AG09319 (cell line): ENCODE data around the gene TRPC4.
A peak's percentile ranks its signal among the peaks of the same experiment; 100 is the strongest.

ENCODE experiments used
- DNase-seq: peaks from one replicate; pipeline ENCODE4 v3.0.0-alpha.2; 2010; ENCODE audit warnings: low read depth; ENCODE audit errors: extremely low read depth
- TF ChIP-seq, protein P1 (sequence below): IDR thresholded peaks from 2 replicates; pipeline ENCODE4 v1.5.1; 2011; ENCODE audit warnings: low read depth, mild to moderate bottlenecking, inconsistent platforms, low read length, moderate library complexity

TRPC4 gene

GRCh38 chr13:37869756-37870488 is at the start of gene TRPC4:
Gene TRPC4, minus strand, starts transcription at chr13:37869772. Its CDS starts 86,439 bp downstream, at chr13:37783333.
- TF ChIP-seq, protein P1, sequence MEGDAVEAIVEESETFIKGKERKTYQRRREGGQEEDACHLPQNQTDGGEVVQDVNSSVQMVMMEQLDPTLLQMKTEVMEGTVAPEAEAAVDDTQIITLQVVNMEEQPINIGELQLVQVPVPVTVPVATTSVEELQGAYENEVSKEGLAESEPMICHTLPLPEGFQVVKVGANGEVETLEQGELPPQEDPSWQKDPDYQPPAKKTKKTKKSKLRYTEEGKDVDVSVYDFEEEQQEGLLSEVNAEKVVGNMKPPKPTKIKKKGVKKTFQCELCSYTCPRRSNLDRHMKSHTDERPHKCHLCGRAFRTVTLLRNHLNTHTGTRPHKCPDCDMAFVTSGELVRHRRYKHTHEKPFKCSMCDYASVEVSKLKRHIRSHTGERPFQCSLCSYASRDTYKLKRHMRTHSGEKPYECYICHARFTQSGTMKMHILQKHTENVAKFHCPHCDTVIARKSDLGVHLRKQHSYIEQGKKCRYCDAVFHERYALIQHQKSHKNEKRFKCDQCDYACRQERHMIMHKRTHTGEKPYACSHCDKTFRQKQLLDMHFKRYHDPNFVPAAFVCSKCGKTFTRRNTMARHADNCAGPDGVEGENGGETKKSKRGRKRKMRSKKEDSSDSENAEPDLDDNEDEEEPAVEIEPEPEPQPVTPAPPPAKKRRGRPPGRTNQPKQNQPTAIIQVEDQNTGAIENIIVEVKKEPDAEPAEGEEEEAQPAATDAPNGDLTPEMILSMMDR = peak; percentile 48
- peak; percentile 20 for DNase-seq

DNA sequence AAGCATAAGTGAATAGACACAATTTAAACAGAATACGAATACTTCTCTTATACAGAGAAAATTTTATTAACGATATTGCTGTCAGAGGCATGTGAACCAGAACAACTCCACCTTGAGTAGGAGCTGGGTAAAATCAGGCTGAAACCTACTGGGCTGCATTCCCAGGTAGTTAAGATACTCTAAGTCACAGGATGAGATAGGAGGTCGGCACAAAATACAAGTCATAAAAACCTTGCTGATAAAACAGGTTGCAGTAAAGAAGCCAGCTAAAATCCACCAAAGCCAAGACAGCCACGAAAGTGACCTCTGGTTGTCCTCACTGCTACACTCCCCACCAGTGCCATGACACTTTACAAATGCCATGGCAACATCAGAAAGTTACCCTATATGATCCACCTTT is 49.2 kb upstream of the TRPC4 start:
- DNase-seq = no peak
- TF ChIP-seq, protein P1 = no peak

- no peak for DNase-seq
- TF ChIP-seq, protein P1 = no peak
Measured at GRCh38 chr13:37918116-37918714, 48.6 kb upstream of the TRPC4 start.

DNA sequence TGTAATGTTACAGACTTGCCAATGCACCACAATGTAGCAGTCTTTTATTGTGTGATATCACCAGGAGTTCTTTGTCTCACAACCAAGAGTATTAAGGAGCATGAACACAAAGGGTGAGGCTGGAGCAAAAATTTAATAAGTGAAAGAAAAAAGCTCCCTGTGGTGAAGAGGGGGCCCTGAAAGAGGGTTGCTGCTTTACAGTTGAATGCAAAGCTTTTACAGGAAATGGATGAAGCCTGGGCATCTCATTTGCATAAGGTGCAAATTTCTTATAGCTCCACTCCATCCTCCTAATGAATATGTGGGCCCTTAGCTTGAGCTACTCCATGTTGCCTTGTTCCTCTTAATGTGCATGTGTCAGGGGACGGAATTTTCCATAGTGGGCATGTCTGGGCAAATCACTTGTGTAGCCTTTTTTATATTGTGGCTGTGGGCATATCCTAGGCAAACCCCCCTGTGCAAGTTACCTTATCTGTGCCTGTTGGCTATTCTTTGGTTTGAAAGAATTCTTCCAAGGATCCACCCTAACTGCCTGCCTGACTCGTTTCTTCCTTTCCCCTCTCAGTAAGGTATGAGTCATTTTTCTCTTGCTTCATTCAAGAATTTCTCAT is 45.3 kb upstream of the TRPC4 start:
- no peak for DNase-seq
- TF ChIP-seq, protein P1 = no peak

DNA sequence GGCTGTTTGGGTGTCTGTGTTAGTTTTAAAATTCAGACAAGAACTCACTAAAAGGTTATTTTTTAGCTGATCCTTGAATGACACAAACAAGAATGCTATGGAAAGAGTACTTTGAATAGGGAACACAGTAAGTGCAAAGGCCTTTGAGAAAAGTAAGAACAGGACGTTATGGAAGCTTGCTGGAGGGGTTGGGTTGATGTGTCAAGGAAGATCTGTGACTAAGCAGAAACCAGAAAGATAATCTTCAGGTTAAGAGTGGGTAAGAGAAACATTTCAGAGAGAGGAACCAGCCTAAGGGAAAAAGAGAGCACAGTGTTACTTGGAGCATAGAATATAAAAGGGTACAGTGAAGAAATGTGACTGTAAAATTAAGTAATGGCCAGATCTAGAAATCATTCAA is 41.2 kb upstream of the TRPC4 start:
- TF ChIP-seq, protein P1 = no peak
- no peak for DNase-seq

GRCh38 chr13:37906880-37907279 is 37.3 kb upstream of the TRPC4 start:
- TF ChIP-seq, protein P1 = no peak
- DNase-seq = no peak

DNA sequence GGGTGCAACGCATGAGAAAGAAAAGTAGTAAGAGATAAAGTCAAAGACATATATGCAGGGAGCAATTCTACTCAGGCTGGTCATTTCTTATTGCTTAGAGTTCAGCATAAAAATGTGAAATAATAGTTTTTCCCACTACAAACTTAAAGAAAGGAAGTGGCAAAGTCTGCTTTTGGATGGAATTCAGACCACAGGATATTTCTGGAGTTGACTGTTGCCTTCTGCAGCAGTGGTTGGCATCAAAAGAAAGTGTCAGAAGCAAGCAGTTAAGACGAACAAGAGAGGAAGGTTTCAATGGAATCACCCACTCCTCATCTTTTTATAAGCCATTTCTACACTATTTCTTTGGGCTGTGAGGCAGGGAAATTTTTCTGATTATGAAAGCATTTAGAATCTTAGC is 36.2 kb upstream of the TRPC4 start:
- TF ChIP-seq, protein P1 = no peak
- no peak for DNase-seq
